ENCODE data around the gene NOX4.

NOX4 gene

GRCh38 chr11:89490981-89491690 is at the start of gene NOX4:
Gene NOX4, minus strand, starts transcription at chr11:89491375. Its CDS starts 129 bp downstream, at chr11:89491246.
- DNase-seq = peak; percentile 74
- Mint-ChIP-seq H3K4me1 (peaks cover 42% of the 10 kb centered on the region), H3K27ac (peak within 1 kb of the TSS; percentile 98), H3K9me3 (no peaks in the 10 kb centered on the region), H3K36me3 (ENCODE audit: low read depth) (no peaks in the 10 kb centered on the region), H3K27me3 (ENCODE audit: low read depth, poor library complexity) (peaks cover 14% of the 10 kb centered on the region), H3K4me3 (peak within 1 kb of the TSS; percentile 85)
- no peak for TF ChIP-seq CTCF (IDR thresholded peaks at IDR 0.05)

DNA sequence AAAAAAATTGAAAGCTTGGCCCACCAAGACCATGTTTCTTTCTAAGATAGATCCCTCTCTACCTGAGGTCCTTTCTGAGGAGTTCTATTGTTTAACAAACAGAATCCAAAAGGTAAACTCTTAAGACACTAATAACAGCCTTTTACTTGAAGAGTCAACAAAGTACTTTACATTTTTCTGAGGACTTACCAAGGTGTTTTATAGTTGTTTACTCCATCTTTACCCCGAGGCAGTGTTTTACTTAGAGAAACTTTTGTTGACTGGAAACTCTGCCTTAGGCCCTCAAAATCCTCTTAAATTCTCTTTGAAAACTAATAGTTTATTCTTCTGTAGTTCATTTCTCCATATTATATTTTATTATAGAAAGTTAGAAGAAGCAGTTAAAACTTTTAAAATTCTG is 49.7 kb upstream of the NOX4 start:
- no peaks in the 10 kb centered on the region for H3K9me3 Mint-ChIP-seq
- H3K4me3 Mint-ChIP-seq = no peak overlapping the region
- H3K27ac Mint-ChIP-seq = no peak overlapping the region
- H3K27me3 Mint-ChIP-seq (ENCODE audit: low read depth, poor library complexity) = peaks cover 3% of the 10 kb centered on the region
- H3K36me3 Mint-ChIP-seq (ENCODE audit: low read depth) = no peaks in the 10 kb centered on the region
- no peaks in the 10 kb centered on the region for H3K4me1 Mint-ChIP-seq
- TF ChIP-seq CTCF (IDR thresholded peaks at IDR 0.05) = no peak
- no peak for DNase-seq

DNA sequence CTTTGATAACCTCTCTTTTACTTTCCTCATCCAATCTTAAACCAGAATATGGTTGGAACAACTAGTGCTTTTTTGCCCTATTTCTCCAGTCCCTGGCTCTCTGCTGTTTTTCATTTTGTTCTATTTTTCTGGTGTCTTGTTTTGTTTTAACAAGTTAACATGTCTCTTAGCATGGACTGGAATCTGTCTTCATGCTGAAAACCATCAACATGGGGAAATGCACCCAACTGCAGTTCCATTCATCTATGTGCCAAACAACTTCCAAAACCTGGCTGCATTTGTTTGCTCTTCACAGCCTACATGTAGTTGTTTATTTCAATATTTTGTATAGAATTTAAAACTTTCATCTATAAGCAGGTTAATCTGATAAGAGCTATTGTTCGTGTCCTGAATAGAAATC is 46.8 kb upstream of the NOX4 start:
- Mint-ChIP-seq H3K4me1 (no peaks in the 10 kb centered on the region), H3K4me3 (no peak overlapping the region), H3K36me3 (ENCODE audit: low read depth) (no peaks in the 10 kb centered on the region), H3K9me3 (no peaks in the 10 kb centered on the region), H3K27ac (no peak overlapping the region), H3K27me3 (ENCODE audit: low read depth, poor library complexity) (no peaks in the 10 kb centered on the region)
- TF ChIP-seq CTCF (IDR thresholded peaks at IDR 0.05) = no peak
- DNase-seq = no peak

- no peak overlapping the region for H3K27ac Mint-ChIP-seq
- no peak overlapping the region for H3K4me3 Mint-ChIP-seq
- DNase-seq = no peak
- no peaks in the 10 kb centered on the region for H3K9me3 Mint-ChIP-seq
- no peaks in the 10 kb centered on the region for H3K4me1 Mint-ChIP-seq
- H3K36me3 Mint-ChIP-seq (ENCODE audit: low read depth) = no peaks in the 10 kb centered on the region
- no peaks in the 10 kb centered on the region for H3K27me3 Mint-ChIP-seq (ENCODE audit: low read depth, poor library complexity)
- TF ChIP-seq CTCF (IDR thresholded peaks at IDR 0.05) = no peak
Observed at GRCh38 chr11:89536926-89537325, 45.8 kb upstream of the NOX4 start.

DNA sequence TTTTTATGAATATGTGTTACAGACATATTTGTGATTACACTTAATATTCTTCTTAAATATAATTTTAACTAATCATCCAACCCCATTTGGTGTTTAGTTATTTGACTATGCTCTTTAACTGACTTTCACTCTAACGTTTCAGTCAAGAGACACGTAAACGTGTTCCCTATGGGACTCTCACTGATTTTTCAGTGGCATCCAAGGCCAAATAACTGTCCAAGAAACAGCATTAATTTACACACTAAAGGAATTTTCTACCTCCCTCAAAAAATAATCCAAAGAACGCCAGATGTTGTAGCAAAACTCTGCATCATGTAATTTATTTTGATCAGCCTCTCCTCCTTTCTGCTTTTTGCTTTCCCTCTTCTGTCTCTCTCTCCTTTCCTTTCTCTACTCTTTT is 44.0 kb upstream of the NOX4 start:
- Mint-ChIP-seq H3K27me3 (ENCODE audit: low read depth, poor library complexity) (no peaks in the 10 kb centered on the region), H3K4me1 (no peaks in the 10 kb centered on the region), H3K4me3 (no peak overlapping the region), H3K36me3 (ENCODE audit: low read depth) (no peaks in the 10 kb centered on the region), H3K9me3 (no peaks in the 10 kb centered on the region), H3K27ac (peak overlapping the region; percentile 1)
- TF ChIP-seq CTCF (IDR thresholded peaks at IDR 0.05) = no peak
- DNase-seq = no peak
